ENCODE data around the gene MAP1S. TPM values are rescaled to one million over a fixed set of nuclear protein-coding genes. Genes with fewer than 3 reads are reported as not detected.
A peak's percentile ranks its signal among the peaks of the same experiment; 100 is the strongest.

Gene MAP1S
- total and polyA plus RNA-seq, 2 of the 8 experiments (the other 6 are each of a cell fraction or from before 2014, with no cell fraction given): 66.7 to 115 TPM

GRCh38 chr19:17754634-17755442 is 35.6 kb downstream of the MAP1S start:
- H3K4ac ChIP-seq (replicated peaks; ENCODE audit: insufficient read length, low read depth, low read length): no peak overlapping the region
- 69% methylated on average over 5 of the region's 5 CpGs; no CpG with 5 or more reads in 1 of the 2 experiments for WGBS, 2 experiments (ENCODE audit: extremely low coverage in 1 of 2, insufficient coverage in 1 of 2, insufficient read length in 1 of 2, insufficient replicate concordance in 2 of 2, low coverage in 1 of 2, low lambda C conversion rate in 2 of 2, missing lambda C conversion rate in 1 of 2)
- no peak overlapping the region for H2BK20ac ChIP-seq (ENCODE audit: low read length)
- no peak overlapping the region for H3K27ac ChIP-seq (ENCODE audit: low read depth, low read length)
- POLR2A ChIA-PET (ENCODE audit: partially characterized antibody): interaction anchor here (0.9 to 4.2 kb wide), 4 partner anchors 14 to 110 kb away, joined by 3 to 21 read pairs (median 5); partner anchors contain the start of gene RPL18A
- FAIRE-seq: no peak
- no peak overlapping the region for H3K18ac ChIP-seq (ENCODE audit: extremely low read depth, low read length)
- H4K20me1 ChIP-seq (replicated peaks in 1 of 2; ENCODE audit: control insufficient read depth in 1 of 2, insufficient read depth in 2 of 2, low read length in 2 of 2): no peaks in the 10 kb centered on the region
- H2BK5ac ChIP-seq (ENCODE audit: low read depth, low read length): no peak overlapping the region
- no peak overlapping the region for H2BK120ac ChIP-seq (replicated peaks; ENCODE audit: low read depth, low read length)
- H3K4me2 ChIP-seq (ENCODE audit: insufficient read depth in 1 of 2, low read depth in 2 of 2, low read length in 2 of 2): no peak overlapping the region
- no peaks in the 10 kb centered on the region for H3K9me3 ChIP-seq (ENCODE audit: insufficient read depth in 2 of 2, low read depth in 1 of 2, low read length in 1 of 2)
- H3K14ac ChIP-seq (ENCODE audit: insufficient read length): no peak overlapping the region
- DNase-seq (ENCODE audit: low read depth in 1 of 2, low spot score in 2 of 2): no peak
- no peak for TF ChIP-seq PHF8 (conservative IDR thresholded peaks at IDR 0.05; ENCODE audit: low read depth, low read length)
- TF ChIP-seq CTCF (IDR thresholded peaks at IDR 0.05; ENCODE audit: control extremely low read depth in 1 of 3, insufficient read depth in 1 of 3, low read depth in 1 of 3, low read length in 3 of 3): peak in 1 of 3 experiments; percentile 32; a peak in 1 of 4 replicates
- H2AFZ ChIP-seq (ENCODE audit: low read length): no peak overlapping the region
- no peaks in the 10 kb centered on the region; the same call in 1 of the 2 replicates for H3K79me1 ChIP-seq (ENCODE audit: low read depth, low read length)
- H3K23me2 ChIP-seq (ENCODE audit: low read depth, low read length): no peaks in the 10 kb centered on the region; the same call in 1 of the 2 replicates
- no peaks in the 10 kb centered on the region for H3K79me2 ChIP-seq (ENCODE audit: control insufficient read depth in 1 of 2, insufficient read depth in 2 of 2, low read length in 2 of 2)
- H4K8ac ChIP-seq (ENCODE audit: extremely low read depth, insufficient read depth, low read length): no peak overlapping the region; the same call in 1 of the 2 replicates
- H3K36me3 ChIP-seq (ENCODE audit: control insufficient read depth in 2 of 4, insufficient read depth in 4 of 4, low read length in 3 of 4): no peaks in the 10 kb centered on the region
- no peak overlapping the region for H3K4me3 ChIP-seq (ENCODE audit: extremely low read depth in 1 of 4, insufficient read depth in 2 of 4, low read depth in 3 of 4, low read length in 4 of 4)
- no peak overlapping the region for H2BK15ac ChIP-seq (ENCODE audit: low read length)
- H4K91ac ChIP-seq (replicated peaks; ENCODE audit: insufficient read length, low read length): no peak overlapping the region
- no peak overlapping the region for H2AK5ac ChIP-seq (ENCODE audit: low read depth, low read length)
- H3K4me1 ChIP-seq (replicated peaks in 1 of 4; ENCODE audit: control insufficient read depth in 3 of 4, insufficient read depth in 4 of 4, low read length in 3 of 4): peaks cover 0 to 9% (median 0%) of the 10 kb centered on the region in 4 experiments; a peak in 1 of 7 replicates
- H4K5ac ChIP-seq (ENCODE audit: insufficient read length, low read depth, low read length): no peak overlapping the region
- no peak overlapping the region for H2BK12ac ChIP-seq (ENCODE audit: low read depth, low read length)
- CTCF ChIA-PET (ENCODE audit: partially characterized antibody): interaction anchor here (0.7 to 4.1 kb wide), 22 partner anchors 8 to 259 kb away, joined by 3 to 23 read pairs (median 4); no protein-coding TSS in a partner anchor
- no peak overlapping the region for H3K56ac ChIP-seq (replicated peaks; ENCODE audit: insufficient read length, low read depth, low read length)
- no peak overlapping the region for H3K9ac ChIP-seq (replicated peaks in 1 of 4; ENCODE audit: extremely low read depth in 1 of 4, low read depth in 3 of 4, low read length in 3 of 4)
- H3K23ac ChIP-seq (ENCODE audit: insufficient read length): no peak overlapping the region
- H3K27me3 ChIP-seq (replicated peaks in 1 of 4; ENCODE audit: control insufficient read depth in 3 of 4, extremely low read depth in 1 of 4, insufficient read depth in 3 of 4, low read length in 3 of 4): no peaks in the 10 kb centered on the region
